HG02885 (cell line): Measurements from ENCODE around the gene CTDSPL.

Experiments
- ATAC-seq: cut with Tn5 transposase; IDR thresholded peaks from one replicate; pipeline ENCODE4 v1.9.1; 2021; ENCODE audit warnings: mild to moderate bottlenecking; ENCODE audit not compliant: unreplicated experiment, poor library complexity

The CTDSPL gene

DNA sequence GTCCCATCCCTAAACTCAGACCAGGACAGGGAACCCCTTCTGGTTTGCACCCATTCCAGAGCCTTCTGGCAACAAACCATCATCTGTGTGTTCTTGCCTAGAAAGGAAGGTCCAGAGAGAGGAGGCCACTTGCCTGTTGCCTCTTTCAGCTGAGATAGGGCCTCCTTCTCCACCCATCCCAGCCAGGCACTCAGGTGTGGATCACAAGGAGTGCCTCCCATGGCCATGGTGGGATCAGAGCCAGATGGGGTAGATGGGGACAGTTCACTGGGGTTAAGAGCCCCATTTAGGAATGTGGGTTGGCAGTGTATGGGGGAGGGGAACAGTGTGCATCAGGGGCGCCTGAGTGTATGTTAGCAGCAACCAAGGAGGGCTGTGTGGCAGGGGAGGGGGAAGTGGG, 8.9 kb upstream of the CTDSPL start:
- no peak for ATAC-seq

DNA sequence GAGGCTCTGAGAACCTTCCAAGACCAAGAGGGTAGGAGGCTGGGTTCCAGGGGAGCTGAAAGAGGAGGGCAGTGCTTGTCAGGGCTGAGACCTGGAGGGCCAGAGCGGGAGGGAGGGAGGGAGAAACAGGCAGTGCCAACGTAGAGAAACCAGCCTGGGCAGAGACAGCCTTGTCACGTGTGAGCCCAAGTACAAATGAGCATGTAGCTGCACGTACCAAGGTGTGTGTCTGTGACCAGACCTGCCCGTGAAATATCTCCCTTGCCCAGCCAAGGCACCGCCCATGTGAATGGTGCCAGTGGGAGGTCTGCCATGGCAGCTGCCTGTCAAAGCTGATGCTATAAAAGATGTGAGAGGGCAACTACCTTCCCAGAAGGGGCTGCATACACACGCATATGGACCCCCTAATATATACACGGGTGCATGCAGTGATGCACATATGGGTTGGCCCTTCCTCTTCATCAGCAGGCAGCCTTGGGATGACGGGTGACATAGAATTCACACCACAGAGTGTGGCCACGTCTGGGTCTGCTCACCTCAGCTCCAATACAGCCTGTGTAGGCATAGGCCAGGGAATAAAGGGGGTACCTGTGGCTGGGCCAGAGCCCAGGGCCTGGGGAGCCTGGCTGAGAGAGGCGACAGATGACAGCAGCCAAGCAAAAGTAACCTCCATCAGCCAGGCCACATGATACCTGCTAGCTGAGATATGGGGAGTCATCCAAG, 7.8 kb upstream of the CTDSPL start:
- no peak for ATAC-seq

DNA sequence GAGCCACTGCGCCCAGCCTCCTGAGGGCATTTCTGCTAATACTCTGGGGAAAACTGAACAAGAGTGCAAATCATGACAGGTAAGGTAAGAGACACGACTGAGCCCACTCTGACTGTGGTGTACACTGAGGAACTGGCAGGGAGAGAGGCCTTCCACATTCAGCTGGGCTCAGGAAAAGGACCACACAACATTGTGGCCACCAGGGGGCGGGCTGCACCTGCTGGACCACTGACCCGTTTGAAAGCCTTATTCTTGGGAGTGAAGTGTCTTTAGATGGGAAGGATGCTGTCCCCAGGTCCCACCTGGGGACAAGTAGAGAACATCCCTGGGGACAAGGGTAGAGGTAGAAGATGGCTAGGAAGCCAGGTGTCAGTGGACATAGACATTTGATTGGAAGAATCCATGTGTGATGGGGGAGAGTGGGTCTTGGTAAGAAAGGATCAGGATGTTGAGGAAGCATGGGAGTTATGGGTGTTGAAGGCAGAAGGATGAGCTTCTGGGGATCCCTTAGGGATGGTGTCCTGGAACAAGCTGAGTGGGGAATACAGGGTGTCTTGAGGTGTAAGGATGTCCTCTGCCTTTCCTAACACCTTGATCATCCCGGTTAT, 6.2 kb upstream of the CTDSPL start:
- peak; percentile 54 for ATAC-seq

DNA sequence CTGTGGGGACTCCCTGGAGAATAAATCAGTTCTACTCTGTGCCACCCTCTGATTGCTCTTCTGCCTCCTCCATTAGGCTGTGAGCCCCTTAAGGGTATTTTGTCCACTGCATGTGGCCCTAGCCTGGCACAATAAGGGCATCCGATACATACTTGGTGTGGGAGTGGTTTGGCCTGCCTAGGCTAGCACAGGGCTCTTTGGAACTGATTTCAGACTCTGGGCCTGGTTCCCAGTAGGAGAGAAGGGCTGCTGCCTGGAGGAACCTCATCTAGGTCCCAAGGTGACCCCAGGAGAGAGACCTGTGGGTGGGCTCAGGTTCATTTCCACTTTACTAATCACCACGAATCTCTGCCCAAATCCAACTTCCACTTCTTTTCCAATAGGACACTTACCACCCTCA, 5.3 kb upstream of the CTDSPL start:
- no peak for ATAC-seq

DNA sequence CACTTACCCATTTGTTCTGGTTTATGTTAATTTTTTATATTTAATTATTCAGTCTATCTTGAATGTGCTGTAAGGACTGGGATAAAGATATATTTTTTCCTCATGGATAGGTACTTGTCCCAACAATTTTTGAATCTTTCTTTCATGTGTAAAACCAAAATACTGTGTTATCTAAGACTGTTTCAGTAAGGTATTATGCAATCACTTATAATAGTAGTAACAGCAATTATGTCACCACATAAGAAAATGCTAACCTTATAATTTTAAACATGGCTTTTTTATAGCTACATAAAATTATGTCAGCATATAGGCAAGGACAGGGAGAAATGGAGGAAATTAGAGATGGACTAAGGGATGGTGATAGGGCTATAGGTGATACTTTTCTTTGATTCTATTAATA, 2.9 kb upstream of the CTDSPL start:
- no peak for ATAC-seq

DNA sequence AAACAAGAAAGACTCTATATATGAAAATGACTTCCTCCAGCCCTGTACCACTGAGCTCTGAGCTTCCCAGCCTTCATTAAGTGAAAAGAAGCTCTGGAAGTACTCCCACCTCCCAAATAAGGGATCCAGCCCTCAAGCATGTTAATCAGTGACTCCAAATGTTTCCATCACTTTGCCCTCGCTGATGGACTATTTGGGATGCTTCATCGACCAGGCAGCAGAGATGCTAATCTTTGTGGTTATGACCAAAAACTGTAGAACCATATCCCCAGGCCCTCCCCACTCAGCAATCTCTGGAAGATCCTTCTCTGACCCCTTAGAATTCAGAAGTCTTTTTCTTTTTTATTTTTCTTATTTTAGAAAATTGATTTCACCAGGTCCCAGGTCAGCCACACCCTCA, 2.3 kb upstream of the CTDSPL start:
- no peak for ATAC-seq

DNA sequence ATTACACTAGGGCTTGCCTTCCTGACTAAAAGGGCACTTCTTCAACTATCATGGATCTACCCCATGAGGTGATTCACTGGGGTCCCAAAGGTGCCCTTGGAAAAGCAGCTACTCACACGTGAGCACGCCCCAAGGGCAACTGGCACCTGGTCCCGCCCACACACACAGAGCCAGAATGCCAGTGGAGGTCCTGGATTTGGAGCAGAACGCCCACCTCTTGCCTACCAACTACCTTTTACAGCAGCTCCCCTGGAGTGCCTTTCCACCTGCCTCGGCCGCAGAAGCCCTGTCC, 1.8 kb upstream of the CTDSPL start:
- no peak for ATAC-seq

DNA sequence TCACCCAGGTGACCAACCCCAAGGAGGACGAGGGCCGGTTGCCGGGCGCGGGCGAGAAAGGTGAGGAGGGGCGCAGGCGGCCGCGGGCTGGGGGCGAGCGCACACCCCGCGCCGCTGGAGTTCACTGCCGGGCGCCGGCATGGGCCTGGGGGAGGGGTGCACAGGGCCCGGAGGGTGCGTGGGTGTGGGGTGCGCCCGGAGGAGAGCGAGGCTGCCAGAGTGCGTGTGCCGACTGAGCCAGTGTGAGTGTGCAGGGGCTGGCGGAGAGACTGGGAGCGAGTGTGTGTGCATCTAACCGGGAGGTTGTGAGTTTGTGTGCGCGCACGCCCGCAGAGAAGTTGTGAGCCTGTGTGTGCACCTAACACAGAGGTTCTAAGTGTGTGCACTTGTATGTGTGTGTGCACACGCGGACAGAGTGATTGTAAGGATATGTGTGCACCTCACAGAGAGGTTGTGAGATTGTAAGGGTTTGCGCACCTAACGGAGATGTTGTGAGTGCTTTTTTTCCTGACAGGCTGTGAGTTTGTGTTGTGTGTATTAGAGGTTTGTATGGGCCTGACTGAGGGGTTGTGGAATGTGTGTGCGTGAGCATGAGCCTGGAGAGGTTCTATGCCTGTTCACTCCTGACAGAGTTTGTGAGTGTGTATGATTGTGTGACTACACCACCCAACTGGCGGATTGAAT, 681 bp downstream of the CTDSPL start:
- ATAC-seq = no peak

DNA sequence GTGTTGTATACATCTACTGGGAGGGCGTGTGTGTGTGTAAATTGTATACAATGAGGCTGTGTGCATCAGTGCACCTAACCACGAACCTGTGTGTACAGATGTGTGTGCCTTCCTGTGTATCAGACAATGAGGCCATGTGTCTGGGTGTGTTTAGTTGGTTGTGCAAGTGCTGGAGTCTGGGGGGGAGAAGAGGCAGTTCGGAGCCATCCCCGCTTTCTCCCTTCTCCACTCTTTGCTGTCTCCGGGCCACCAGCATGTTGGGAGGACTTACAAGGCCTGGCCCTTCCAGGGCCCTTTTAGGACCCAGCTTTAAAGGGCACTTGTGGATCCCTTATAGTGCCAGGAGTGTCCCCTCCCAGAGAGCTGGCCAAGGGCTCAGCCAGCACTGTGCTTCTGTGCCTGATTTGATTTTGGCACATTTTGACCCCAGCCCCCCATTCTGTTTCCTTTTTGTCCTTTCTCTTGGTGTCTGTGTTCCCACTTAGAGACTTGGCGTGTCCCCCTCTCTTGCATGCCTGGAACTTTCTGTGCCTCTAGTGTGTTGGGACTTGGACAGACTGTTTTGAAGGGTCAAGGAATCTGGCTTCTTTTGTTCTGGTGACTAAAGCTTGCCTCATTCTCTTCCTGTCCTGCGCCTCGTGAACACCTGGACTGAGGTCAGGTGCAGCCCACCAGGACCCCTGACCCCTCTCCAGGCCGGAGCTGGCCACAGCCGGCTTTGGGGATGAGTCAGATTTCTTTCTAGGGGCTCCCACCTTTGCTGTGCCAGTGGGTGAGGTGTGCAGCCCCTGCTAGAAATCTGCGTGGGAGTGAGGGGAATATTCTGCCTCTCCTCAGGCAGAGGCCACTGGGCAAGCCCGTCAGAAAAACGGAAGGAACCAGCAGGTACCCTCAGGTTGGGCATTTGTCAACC, 1.5 kb downstream of the CTDSPL start:
- ATAC-seq = no peak

DNA sequence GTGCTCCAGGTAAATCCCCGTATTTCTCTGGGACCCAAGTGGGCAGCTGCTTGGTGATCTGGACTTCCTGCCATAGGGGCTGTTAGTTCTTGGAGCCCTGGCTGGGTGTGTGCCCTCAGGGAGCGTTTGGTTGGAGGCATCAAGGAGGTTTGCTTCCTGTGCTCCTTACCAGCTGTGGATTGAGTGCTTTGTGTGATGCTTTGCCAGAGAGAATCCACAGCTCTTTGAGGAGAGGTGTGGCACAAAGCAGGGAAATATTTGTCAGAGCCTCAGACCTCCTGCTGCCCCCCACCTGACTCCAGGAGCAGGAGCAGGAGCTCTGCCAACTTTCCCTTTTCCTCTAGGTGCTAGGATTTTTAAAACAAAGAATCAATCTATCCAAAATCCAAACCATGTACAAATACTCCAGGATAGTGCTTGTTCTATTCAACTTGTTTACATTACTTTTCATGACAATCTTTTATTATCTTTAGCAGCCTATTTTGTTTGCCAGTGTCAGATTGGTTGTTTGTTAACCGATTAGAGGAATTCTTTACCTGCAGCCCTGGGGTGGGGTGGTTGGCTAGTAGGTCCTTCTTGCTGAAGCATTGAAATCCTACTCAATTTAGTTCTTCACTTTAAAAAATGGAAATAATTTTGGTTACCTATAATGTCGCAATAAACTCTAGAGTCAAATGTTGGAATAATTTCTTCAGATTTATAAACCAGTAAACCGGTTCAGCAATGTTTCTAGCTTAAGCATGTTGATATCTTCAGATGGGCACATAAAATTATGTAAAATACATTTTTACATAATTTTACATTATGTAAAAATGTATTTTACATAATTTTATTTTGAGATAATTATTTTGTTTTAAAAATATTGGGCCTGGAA, 2.5 kb downstream of the CTDSPL start:
- no peak for ATAC-seq

DNA sequence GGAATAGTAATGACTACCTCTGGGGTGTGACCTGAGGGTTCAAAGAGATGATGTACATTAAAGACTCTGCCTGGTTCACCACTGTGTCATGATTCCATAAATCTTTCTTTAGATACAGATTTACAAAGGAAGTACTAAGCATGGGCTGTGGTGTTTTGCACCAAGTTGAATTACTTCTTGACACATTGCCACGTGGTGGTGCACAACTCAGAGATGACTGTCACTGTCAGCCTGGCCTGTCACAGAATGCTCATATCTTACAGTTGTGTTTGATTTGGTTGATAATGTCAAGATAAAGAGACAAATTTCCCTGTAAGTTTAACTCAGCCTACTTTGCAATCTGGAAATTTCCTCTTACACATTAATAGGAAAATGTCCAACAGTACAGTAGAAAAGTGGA, 3.2 kb downstream of the CTDSPL start:
- no peak for ATAC-seq

DNA sequence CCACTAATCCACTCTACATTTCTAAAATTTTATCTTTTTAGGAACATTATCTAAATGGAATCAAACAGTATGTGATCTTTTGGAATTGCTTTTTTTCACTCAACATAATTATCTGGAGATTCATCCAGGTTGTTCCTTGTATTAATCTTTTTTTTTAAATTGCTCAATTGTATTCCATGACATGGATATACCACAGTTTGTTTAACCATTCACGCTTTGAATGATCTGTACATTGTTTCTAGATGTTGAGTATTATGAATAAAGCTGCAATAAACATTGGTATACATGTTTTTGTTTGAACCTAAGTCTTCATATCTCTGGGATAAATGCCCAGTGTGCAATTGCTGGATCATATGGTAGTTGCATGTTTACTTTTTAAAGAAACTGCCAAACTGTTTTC, 5.5 kb downstream of the CTDSPL start:
- no peak for ATAC-seq

DNA sequence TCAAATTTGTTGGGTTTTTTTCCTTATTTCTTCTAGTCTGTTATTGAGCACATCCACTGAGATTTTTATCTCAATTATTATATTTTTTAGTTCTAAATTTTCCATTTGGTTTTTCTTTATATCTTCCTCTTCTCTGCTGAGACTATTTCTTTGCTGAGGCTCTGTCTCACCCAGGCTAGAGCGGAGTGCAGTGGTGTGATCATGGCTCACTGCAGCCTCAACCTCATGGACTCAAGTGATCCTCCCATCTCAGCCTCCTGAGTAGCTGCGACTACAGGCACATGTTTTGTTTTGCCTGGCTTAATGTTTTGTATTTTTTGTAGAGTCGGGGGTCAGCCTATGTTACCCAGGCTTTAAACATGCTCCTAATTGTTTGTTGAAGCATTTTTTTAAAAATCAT, 10.2 kb downstream of the CTDSPL start:
- ATAC-seq = no peak

DNA sequence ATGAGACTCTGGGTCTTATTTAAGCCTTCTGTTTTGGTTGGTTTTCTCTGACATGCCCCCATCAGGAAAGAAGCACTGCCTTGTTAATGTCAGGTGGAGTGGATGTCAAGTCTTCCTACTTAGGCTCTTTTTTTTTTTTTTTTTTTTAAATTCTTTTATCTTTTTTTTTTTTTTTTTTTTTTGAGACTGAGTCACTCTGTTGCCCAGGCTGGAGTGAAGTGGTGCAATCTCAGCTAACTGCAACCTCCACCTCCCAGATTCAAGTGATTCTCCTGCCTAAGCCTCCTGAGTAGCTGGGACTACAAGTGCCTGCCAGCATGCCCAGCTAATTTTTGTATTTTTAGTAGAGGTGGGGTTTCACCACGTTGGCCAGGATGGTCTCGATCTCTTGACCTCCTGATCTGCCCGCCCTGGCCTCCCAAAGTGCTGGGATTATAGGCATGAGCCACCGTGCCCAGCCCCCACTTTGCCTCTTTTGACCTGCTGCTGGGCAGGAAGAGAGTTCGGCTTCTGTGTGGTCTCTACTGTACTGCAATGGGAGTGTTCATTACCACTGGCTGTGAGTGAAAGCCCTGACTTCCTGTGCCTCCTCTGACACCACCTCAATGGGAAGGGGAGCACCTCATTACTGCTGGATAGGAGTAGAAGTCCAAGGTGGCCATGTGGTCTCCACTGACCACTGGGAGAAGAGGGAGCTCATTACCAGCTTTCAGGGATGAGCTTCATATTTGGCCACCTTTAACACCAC, 10.9 kb downstream of the CTDSPL start:
- no peak for ATAC-seq

DNA sequence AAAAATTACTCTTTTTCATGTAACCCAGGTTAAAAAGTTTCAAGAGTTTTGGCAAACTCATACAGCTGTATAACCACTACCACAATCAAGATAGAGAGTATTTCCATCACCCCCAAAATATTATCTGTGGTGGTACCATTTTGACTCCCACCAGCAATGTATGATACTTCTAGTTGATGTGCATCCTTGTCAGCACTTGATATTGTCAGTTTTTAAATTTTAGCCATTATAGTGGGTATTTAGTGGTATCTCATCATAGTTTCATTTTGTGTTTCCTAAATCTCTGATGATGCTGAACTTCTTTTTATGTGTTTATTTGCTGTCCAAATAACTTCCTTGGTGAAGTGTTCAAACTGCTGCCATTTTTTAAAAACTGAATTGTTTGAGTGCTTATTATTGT, 14.6 kb downstream of the CTDSPL start:
- no peak for ATAC-seq

DNA sequence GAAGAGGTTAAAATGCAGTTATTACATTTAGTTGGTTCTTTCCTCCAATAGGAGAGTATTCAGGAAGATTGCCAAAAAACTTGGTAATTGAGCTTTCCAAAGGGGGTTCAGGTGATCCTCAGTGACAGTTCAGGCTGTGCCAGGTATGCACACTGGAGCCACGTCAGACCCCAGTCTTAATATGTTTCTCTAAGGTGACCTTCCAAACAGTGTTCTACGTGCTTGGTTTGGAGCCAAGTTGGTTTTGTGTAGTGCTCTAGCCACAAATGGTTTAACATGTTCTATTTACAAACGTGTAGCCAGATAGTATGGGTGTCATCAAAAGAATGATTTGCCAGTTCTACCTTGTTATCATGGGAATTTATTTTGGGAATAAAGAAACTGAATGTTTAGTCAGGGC, 21.0 kb downstream of the CTDSPL start:
- ATAC-seq = no peak

DNA sequence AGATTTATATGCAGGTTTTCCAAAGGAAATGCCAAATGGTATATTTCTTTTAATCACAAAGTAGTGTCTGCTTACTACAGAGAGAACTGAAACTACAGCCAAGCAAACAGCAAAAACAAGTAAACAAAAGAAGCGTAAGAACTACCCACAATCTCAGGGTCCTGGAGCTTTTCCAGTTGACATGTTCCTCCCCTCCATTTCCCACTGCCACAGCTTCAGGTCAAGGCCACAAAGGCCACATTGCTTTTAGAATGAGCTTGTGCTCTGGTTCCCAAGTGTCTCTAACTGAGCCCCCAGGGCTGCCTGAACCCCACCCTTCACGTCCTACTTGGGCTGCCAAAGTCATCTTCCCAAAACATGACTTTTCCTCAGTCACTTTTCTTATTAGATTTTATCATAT, 24.1 kb downstream of the CTDSPL start:
- ATAC-seq = no peak

DNA sequence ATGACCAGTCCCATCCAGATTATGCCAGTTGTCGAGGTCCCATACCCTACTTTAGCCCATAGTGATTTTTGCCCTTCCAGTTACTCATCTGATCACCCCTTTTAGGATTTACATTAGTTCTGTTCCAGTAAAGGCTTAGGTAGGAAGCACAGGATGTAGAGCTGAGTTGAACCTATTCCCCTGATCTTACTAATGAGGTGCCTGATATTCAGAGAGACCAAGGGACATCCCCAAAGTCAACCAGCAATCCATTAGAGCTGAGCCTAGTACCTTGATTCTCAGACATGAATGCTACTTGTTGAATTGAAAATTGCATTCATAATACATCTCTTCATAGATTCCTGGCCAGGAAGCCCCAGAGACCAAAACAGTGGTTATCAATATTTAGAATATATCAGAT, 24.7 kb downstream of the CTDSPL start:
- ATAC-seq = no peak

DNA sequence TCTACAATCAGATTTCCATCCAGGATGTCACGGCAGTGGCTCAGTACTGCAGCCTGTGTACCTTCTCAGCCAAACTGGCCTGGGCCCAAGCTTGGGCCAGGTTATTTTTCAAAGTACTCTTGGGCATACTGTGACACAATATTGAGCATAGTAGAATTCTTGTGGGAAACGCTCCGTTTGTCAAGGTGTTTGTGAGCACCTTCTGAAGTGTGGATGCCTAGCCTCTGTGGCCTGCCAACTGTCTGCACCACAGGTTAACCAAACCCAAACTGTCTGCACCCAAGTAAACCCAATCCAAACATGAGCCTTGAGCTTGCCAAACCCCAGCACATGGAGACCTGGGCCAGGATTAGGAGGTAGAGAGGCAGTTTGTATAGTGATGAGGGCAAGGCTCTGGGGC, 25.4 kb downstream of the CTDSPL start:
- ATAC-seq = no peak
